Neural progenitor cell (in vitro differentiated cells): ENCODE data around the gene NNMT. TPM values are rescaled to one million over a fixed set of nuclear protein-coding genes. Genes with fewer than 3 reads are reported as not detected.
A peak's percentile ranks its signal among the peaks of the same experiment; 100 is the strongest.

Experiments
- DNase-seq: peaks from one replicate; pipeline ENCODE4 v3.0.0-alpha.2; 2016; ENCODE audit warnings: low spot score
- H2AFZ ChIP-seq: fragments of 200-600 bp; sonication (generic); replicated peaks from 2 replicates; pipeline ENCODE4 v1.6.1; 2016; ENCODE audit warnings: antibody characterized with exemption
- H3F3A ChIP-seq: fragments of 200-600 bp; sonication (generic); 2 replicates; pipeline ENCODE4 v1.6.1; 2016; ENCODE audit warnings: antibody characterized with exemption, low read depth
- H3K27ac ChIP-seq: fragments of 200-600 bp; sonication (generic); 2 replicates; pipeline ENCODE4 v1.5.1; 2016; ENCODE audit warnings: mild to moderate bottlenecking
- H3K27me3 ChIP-seq: fragments of 200-600 bp; sonication (generic); 2 replicates; pipeline ENCODE4 v1.6.1; 2016; ENCODE audit warnings: mild to moderate bottlenecking, moderate library complexity
- H3K36me3 ChIP-seq: fragments of 200-600 bp; sonication (generic); 2 replicates; pipeline ENCODE4 v1.5.1; 2016
- H3K4me1 ChIP-seq: fragments of 200-600 bp; sonication (generic); 2 replicates; pipeline ENCODE4 v1.6.1; 2016; ENCODE audit warnings: mixed run types
- H3K4me2 ChIP-seq: fragments of 200-600 bp; sonication (generic); 2 replicates; pipeline ENCODE4 v1.6.1; 2016
- H3K4me3 ChIP-seq: fragments of 200-600 bp; sonication (generic); 2 replicates; pipeline ENCODE4 v1.5.1; 2016
- H3K79me2 ChIP-seq: fragments of 200-600 bp; sonication (generic); 2 replicates; pipeline ENCODE4 v1.6.1; 2016; ENCODE audit warnings: low read depth
- H3K9ac ChIP-seq: fragments of 200-600 bp; sonication (generic); 2 replicates; pipeline ENCODE4 v1.6.1; 2016
- H3K9me3 ChIP-seq: fragments of 200-600 bp; sonication (generic); 2 replicates; pipeline ENCODE4 v1.5.1; 2016; ENCODE audit warnings: low read depth
- H4K20me1 ChIP-seq: fragments of 200-600 bp; sonication (generic); 2 replicates; pipeline ENCODE4 v1.6.1; 2016; ENCODE audit warnings: low read depth
- H3K27ac Mint-ChIP-seq: 3 replicates; pipeline ENCODE4 v1.8.0; 2021; ENCODE audit warnings: mixed read lengths
- H3K27me3 Mint-ChIP-seq: 2 replicates; pipeline ENCODE4 v1.8.0; 2022; ENCODE audit warnings: low read depth, mild to moderate bottlenecking, inconsistent platforms, moderate library complexity, mixed read lengths; ENCODE audit not compliant: insufficient read depth
- H3K36me3 Mint-ChIP-seq: 3 replicates; pipeline ENCODE4 v1.8.0; 2021; ENCODE audit warnings: mixed read lengths
- H3K4me1 Mint-ChIP-seq: 3 replicates; pipeline ENCODE4 v1.8.0; 2021; ENCODE audit warnings: mixed read lengths
- H3K4me3 Mint-ChIP-seq: 3 replicates; pipeline ENCODE4 v1.8.0; 2021; ENCODE audit warnings: mild to moderate bottlenecking, moderate library complexity, mixed read lengths
- H3K9me3 Mint-ChIP-seq: 3 replicates; pipeline ENCODE4 v1.8.0; 2020; ENCODE audit warnings: mixed read lengths
- EZH2 ChIP-seq: fragments of 200-600 bp; sonication (generic); IDR thresholded peaks from 2 replicates; pipeline ENCODE4 v1.6.1; 2017; ENCODE audit warnings: antibody characterized with exemption, mild to moderate bottlenecking, moderate library complexity
- EZH2phosphoT487 ChIP-seq: fragments of 200-600 bp; sonication (generic); IDR thresholded peaks from 2 replicates; pipeline ENCODE4 v1.6.1; 2017; ENCODE audit warnings: antibody characterized with exemption
- total RNA-seq: library from RNA; depleted of rRNA; stranded (reverse); fragments of >200 nt; gene quantifications from 2 replicates; pipeline ENCODE4 v1.2.3, GENCODE V29; 2015; ENCODE audit warnings: low replicate concordance
- TF ChIP-seq, protein P1 (sequence below): fragments of 200-600 bp; sonication (generic); IDR thresholded peaks from 2 replicates; pipeline ENCODE4 v1.5.1; 2017; ENCODE audit warnings: antibody characterized with exemption, mild to moderate bottlenecking

Gene NNMT
- total RNA-seq, 1 donor from 2014 or later, result not detected

DNA sequence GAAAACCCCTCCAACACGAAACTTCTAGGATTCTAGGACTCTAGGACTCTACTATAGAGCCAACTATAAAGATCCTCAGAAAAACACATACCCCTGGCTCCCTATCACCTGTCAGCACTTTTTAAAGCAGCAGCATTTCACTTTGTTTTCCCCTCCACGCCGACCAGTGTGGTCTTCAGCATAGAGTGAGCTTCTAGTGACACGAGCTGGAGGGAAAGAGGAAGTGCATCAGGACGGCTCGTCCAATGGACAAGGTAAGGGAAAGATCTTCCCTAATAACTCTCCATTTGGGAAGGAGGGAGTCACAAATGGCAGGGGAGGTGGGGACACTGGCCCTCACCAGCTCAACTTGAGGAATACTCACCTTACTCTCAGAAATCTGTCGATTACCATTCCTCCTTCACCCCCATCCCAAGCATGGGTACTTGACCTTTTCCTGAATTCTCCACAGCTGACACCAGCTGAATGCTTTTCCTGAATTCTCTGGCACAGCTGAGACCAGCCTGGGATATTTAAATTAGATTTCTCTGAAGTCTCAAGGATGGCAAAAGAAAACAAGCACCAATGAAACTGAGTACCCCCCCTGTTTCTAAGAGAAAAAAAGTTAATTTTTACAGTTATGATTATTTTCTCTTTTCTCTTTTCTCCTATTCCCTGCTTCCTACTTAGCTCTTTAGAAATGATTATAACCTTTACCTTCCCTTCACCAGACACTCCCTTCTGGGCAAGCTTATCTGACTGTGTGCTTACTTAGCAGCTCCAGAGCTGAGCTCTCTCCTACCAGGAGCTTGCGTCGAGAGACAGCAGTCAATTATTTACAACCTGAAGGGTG, 33.3 kb upstream of the NNMT start:
- Histone ChIP-seq H3K9me3 (no peaks in the 10 kb centered on the region), H3K9ac (no peak overlapping the region), H2AFZ (peak overlapping the region; percentile 34), H3K4me1 (peaks cover 30% of the 10 kb centered on the region), H3K36me3 (no peaks in the 10 kb centered on the region), H3K4me2 (no peak overlapping the region), H3K27me3 (no peaks in the 10 kb centered on the region), H3F3A (peaks cover 11% of the 10 kb centered on the region), H3K4me3 (no peak overlapping the region), H3K27ac (no peak overlapping the region), H3K79me2 (no peaks in the 10 kb centered on the region), H4K20me1 (peaks cover 9% of the 10 kb centered on the region)
- DNase-seq, result peak; percentile 77
- H3K4me1 Mint-ChIP-seq, result peaks cover 27% of the 10 kb centered on the region
- H3K4me3 Mint-ChIP-seq, result no peak overlapping the region
- H3K9me3 Mint-ChIP-seq, result no peaks in the 10 kb centered on the region
- no peaks in the 10 kb centered on the region for H3K36me3 Mint-ChIP-seq
- H3K27ac Mint-ChIP-seq, result no peak overlapping the region
- H3K27me3 Mint-ChIP-seq, result peaks cover 15% of the 10 kb centered on the region
- TF ChIP-seq, protein P1, sequence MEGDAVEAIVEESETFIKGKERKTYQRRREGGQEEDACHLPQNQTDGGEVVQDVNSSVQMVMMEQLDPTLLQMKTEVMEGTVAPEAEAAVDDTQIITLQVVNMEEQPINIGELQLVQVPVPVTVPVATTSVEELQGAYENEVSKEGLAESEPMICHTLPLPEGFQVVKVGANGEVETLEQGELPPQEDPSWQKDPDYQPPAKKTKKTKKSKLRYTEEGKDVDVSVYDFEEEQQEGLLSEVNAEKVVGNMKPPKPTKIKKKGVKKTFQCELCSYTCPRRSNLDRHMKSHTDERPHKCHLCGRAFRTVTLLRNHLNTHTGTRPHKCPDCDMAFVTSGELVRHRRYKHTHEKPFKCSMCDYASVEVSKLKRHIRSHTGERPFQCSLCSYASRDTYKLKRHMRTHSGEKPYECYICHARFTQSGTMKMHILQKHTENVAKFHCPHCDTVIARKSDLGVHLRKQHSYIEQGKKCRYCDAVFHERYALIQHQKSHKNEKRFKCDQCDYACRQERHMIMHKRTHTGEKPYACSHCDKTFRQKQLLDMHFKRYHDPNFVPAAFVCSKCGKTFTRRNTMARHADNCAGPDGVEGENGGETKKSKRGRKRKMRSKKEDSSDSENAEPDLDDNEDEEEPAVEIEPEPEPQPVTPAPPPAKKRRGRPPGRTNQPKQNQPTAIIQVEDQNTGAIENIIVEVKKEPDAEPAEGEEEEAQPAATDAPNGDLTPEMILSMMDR, result peak; percentile 78
- no peak for TF ChIP-seq EZH2phosphoT487

DNA sequence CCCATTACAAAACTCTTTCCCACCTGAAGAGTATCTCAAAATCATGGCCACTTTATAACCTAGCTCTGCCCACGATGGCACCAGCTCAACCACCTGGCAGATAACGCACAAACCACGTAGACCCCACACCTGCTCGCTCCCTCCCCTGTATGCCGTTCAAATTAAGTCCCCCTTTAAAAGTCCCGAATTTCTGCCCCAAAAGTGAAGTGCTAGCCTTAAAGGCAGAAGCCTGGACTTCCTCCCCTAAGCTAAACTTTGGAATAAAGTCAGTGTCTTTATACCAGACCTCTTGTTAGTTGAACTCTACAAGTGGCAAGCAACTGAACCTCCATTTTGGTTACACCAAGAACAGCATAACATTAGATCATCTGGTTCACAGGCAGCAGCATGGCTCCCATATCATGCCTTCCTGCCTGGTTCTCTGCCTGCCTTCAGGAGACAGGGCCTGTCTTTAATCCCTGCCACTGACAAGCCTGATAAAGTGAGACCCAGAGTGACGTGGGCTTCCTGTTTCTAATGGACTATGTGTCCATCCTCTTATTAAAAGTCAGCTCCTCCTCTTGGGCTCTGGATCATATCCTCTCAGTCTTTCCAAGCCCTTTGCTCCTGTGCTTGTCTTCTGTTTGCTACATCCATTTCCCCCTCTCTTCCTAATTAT, 32.6 kb upstream of the NNMT start:
- TF ChIP-seq, protein P1, result no peak
- TF ChIP-seq EZH2, result no peak
- TF ChIP-seq EZH2phosphoT487, result no peak
- H3K27ac ChIP-seq, result no peak overlapping the region
- Mint-ChIP-seq H3K27me3 (peaks cover 13% of the 10 kb centered on the region), H3K9me3 (no peaks in the 10 kb centered on the region), H3K36me3 (no peaks in the 10 kb centered on the region), H3K4me3 (no peak overlapping the region), H3K27ac (no peak overlapping the region), H3K4me1 (peaks cover 23% of the 10 kb centered on the region)
- peaks cover 4% of the 10 kb centered on the region for H3F3A ChIP-seq
- H3K36me3 ChIP-seq, result no peaks in the 10 kb centered on the region
- H3K79me2 ChIP-seq, result no peaks in the 10 kb centered on the region
- no peak overlapping the region for H3K9ac ChIP-seq
- no peak for DNase-seq
- no peaks in the 10 kb centered on the region for H3K9me3 ChIP-seq
- peaks cover 2% of the 10 kb centered on the region for H4K20me1 ChIP-seq
- H3K4me2 ChIP-seq, result no peak overlapping the region
- H2AFZ ChIP-seq, result no peak overlapping the region
- no peaks in the 10 kb centered on the region for H3K27me3 ChIP-seq
- H3K4me3 ChIP-seq, result no peak overlapping the region
- H3K4me1 ChIP-seq, result peaks cover 23% of the 10 kb centered on the region

DNA sequence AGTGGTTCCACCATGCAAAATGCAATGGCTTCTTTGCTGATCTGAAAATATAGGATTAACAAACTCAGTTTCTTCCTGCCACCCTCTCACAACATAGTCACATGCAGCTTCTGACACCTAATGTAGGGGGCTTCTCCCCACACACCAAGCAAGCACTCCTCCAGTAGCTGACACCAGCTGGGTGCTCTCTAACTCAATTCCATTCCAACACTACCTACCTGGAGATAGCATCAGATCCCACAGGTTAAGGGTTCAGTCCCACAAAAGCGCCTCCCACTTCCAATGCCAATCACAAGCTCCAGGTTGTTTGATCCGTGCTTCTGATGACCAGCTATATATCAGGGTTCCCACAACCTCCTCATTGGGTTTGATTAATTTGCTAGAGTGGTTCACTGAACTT, 31.8 kb upstream of the NNMT start:
- Histone ChIP-seq H2AFZ (no peak overlapping the region), H3K27ac (no peak overlapping the region), H3K36me3 (no peaks in the 10 kb centered on the region), H3K4me1 (peaks cover 15% of the 10 kb centered on the region), H3K4me3 (no peak overlapping the region), H3K27me3 (no peaks in the 10 kb centered on the region), H3K9me3 (no peaks in the 10 kb centered on the region), H3K4me2 (no peak overlapping the region), H3K79me2 (no peaks in the 10 kb centered on the region), H3F3A (no peaks in the 10 kb centered on the region), H4K20me1 (no peaks in the 10 kb centered on the region), H3K9ac (no peak overlapping the region)
- H3K27me3 Mint-ChIP-seq, result peaks cover 9% of the 10 kb centered on the region
- H3K4me1 Mint-ChIP-seq, result peaks cover 18% of the 10 kb centered on the region
- H3K4me3 Mint-ChIP-seq, result no peak overlapping the region
- no peak overlapping the region for H3K27ac Mint-ChIP-seq
- H3K36me3 Mint-ChIP-seq, result no peaks in the 10 kb centered on the region
- DNase-seq, result no peak
- no peak for TF ChIP-seq EZH2
- no peak for TF ChIP-seq EZH2phosphoT487
- TF ChIP-seq, protein P1, result no peak
- no peaks in the 10 kb centered on the region for H3K9me3 Mint-ChIP-seq
